ENCODE results near the gene SCUBE2.

SCUBE2 gene

GRCh38 chr11:9076046-9076445, 15.4 kb downstream of the SCUBE2 start:
- no CpG with 5 or more reads among the region's 3 CpGs for WGBS (ENCODE audit: extremely low coverage, insufficient coverage, insufficient read length)
- Histone ChIP-seq H3K9me3 (ENCODE audit: insufficient read depth, low read depth, low read length) (no peaks in the 10 kb centered on the region), H2BK5ac (ENCODE audit: low read depth, low read length, poor library complexity) (no peak overlapping the region), H3K4me1 (ENCODE audit: control insufficient read depth in 1 of 2, insufficient read depth in 2 of 2, low read length in 2 of 2) (no peaks in the 10 kb centered on the region), H3K23ac (ENCODE audit: low read length) (no peak overlapping the region), H4K91ac (ENCODE audit: low read depth, low read length) (no peak overlapping the region), H3K18ac (ENCODE audit: low read length) (no peak overlapping the region), H3K79me2 (ENCODE audit: control insufficient read depth, insufficient read depth, low read length, poor library complexity) (no peaks in the 10 kb centered on the region), H3K4me3 (ENCODE audit: low read depth, low read length) (no peak overlapping the region), H2AK5ac (ENCODE audit: low read length) (no peak overlapping the region), H4K8ac (ENCODE audit: low read depth, low read length) (no peak overlapping the region), H4K12ac (ENCODE audit: low read depth, low read length) (no peak overlapping the region), H3K14ac (ENCODE audit: low read length) (no peak overlapping the region), H2AFZ (ENCODE audit: insufficient read depth, low read length, poor library complexity) (no peak overlapping the region), H3K79me1 (ENCODE audit: low read length) (no peaks in the 10 kb centered on the region), H3K27ac (ENCODE audit: low read depth, low read length) (no peak overlapping the region), H3K36me3 (ENCODE audit: control insufficient read depth in 1 of 2, insufficient read depth in 2 of 2, low read length in 2 of 2) (no peaks in the 10 kb centered on the region), H3K4me2 (ENCODE audit: low read length) (no peak overlapping the region), H3K27me3 (ENCODE audit: insufficient read depth, low read length) (no peaks in the 10 kb centered on the region), H3K9ac (ENCODE audit: low read length) (no peak overlapping the region), H2BK12ac (ENCODE audit: low read length) (no peak overlapping the region), H2BK120ac (ENCODE audit: insufficient read depth, low read length, poor library complexity) (no peak overlapping the region), H3K4ac (ENCODE audit: low read depth, low read length) (no peak overlapping the region)
- DNase-seq: no peak

GRCh38 chr11:9075556-9075955, 15.8 kb downstream of the SCUBE2 start:
- Histone ChIP-seq H3K4ac (ENCODE audit: low read depth, low read length) (no peak overlapping the region), H3K14ac (ENCODE audit: low read length) (no peak overlapping the region), H3K4me1 (ENCODE audit: control insufficient read depth in 1 of 2, insufficient read depth in 2 of 2, low read length in 2 of 2) (no peaks in the 10 kb centered on the region), H3K4me3 (ENCODE audit: low read depth, low read length) (no peak overlapping the region), H3K27me3 (ENCODE audit: insufficient read depth, low read length) (no peaks in the 10 kb centered on the region), H3K4me2 (ENCODE audit: low read length) (no peak overlapping the region), H3K27ac (ENCODE audit: low read depth, low read length) (no peak overlapping the region), H3K9ac (ENCODE audit: low read length) (no peak overlapping the region), H3K18ac (ENCODE audit: low read length) (no peak overlapping the region), H3K36me3 (ENCODE audit: control insufficient read depth in 1 of 2, insufficient read depth in 2 of 2, low read length in 2 of 2) (no peaks in the 10 kb centered on the region), H4K91ac (ENCODE audit: low read depth, low read length) (no peak overlapping the region), H3K79me1 (ENCODE audit: low read length) (no peaks in the 10 kb centered on the region), H2AK5ac (ENCODE audit: low read length) (no peak overlapping the region), H2BK120ac (ENCODE audit: insufficient read depth, low read length, poor library complexity) (no peak overlapping the region), H2BK5ac (ENCODE audit: low read depth, low read length, poor library complexity) (no peak overlapping the region), H4K8ac (ENCODE audit: low read depth, low read length) (no peak overlapping the region), H2AFZ (ENCODE audit: insufficient read depth, low read length, poor library complexity) (no peak overlapping the region), H2BK12ac (ENCODE audit: low read length) (no peak overlapping the region), H3K23ac (ENCODE audit: low read length) (peak overlapping the region; percentile 21), H4K12ac (ENCODE audit: low read depth, low read length) (no peak overlapping the region), H3K9me3 (ENCODE audit: insufficient read depth, low read depth, low read length) (no peaks in the 10 kb centered on the region), H3K79me2 (ENCODE audit: control insufficient read depth, insufficient read depth, low read length, poor library complexity) (no peaks in the 10 kb centered on the region)
- WGBS (ENCODE audit: extremely low coverage, insufficient coverage, insufficient read length): no CpG with 5 or more reads among the region's 4 CpGs
- DNase-seq: no peak

- Histone ChIP-seq H4K12ac (ENCODE audit: low read depth, low read length) (no peak overlapping the region), H3K36me3 (ENCODE audit: control insufficient read depth in 1 of 2, insufficient read depth in 2 of 2, low read length in 2 of 2) (no peaks in the 10 kb centered on the region), H3K79me2 (ENCODE audit: control insufficient read depth, insufficient read depth, low read length, poor library complexity) (no peaks in the 10 kb centered on the region), H4K91ac (ENCODE audit: low read depth, low read length) (no peak overlapping the region), H3K27me3 (ENCODE audit: insufficient read depth, low read length) (no peaks in the 10 kb centered on the region), H3K4me3 (ENCODE audit: low read depth, low read length) (no peak overlapping the region), H2BK5ac (ENCODE audit: low read depth, low read length, poor library complexity) (no peak overlapping the region), H3K23ac (ENCODE audit: low read length) (no peak overlapping the region), H3K79me1 (ENCODE audit: low read length) (no peaks in the 10 kb centered on the region), H3K4ac (ENCODE audit: low read depth, low read length) (no peak overlapping the region), H3K9me3 (ENCODE audit: insufficient read depth, low read depth, low read length) (no peaks in the 10 kb centered on the region), H2AFZ (ENCODE audit: insufficient read depth, low read length, poor library complexity) (no peak overlapping the region), H3K18ac (ENCODE audit: low read length) (no peak overlapping the region), H3K9ac (ENCODE audit: low read length) (no peak overlapping the region), H3K4me2 (ENCODE audit: low read length) (no peak overlapping the region), H3K14ac (ENCODE audit: low read length) (no peak overlapping the region), H2BK12ac (ENCODE audit: low read length) (no peak overlapping the region), H4K8ac (ENCODE audit: low read depth, low read length) (no peak overlapping the region), H2AK5ac (ENCODE audit: low read length) (no peak overlapping the region), H3K4me1 (ENCODE audit: control insufficient read depth in 1 of 2, insufficient read depth in 2 of 2, low read length in 2 of 2) (no peaks in the 10 kb centered on the region), H2BK120ac (ENCODE audit: insufficient read depth, low read length, poor library complexity) (no peak overlapping the region), H3K27ac (ENCODE audit: low read depth, low read length) (no peak overlapping the region)
- no CpG with 5 or more reads among the region's 15 CpGs for WGBS (ENCODE audit: extremely low coverage, insufficient coverage, insufficient read length)
- peak; percentile 74 to 75 for DNase-seq
These were observed 16.9 kb downstream of the SCUBE2 start for GRCh38 chr11:9074338-9075029.

- Histone ChIP-seq H3K27me3 (ENCODE audit: insufficient read depth, low read length) (no peaks in the 10 kb centered on the region), H4K91ac (ENCODE audit: low read depth, low read length) (no peak overlapping the region), H3K4me3 (ENCODE audit: low read depth, low read length) (no peak overlapping the region), H3K14ac (ENCODE audit: low read length) (no peak overlapping the region), H3K9me3 (ENCODE audit: insufficient read depth, low read depth, low read length) (no peaks in the 10 kb centered on the region), H3K4me1 (ENCODE audit: control insufficient read depth in 1 of 2, insufficient read depth in 2 of 2, low read length in 2 of 2) (no peaks in the 10 kb centered on the region), H2BK12ac (ENCODE audit: low read length) (no peak overlapping the region), H4K8ac (ENCODE audit: low read depth, low read length) (no peak overlapping the region), H2BK120ac (ENCODE audit: insufficient read depth, low read length, poor library complexity) (no peak overlapping the region), H3K4me2 (ENCODE audit: low read length) (no peak overlapping the region), H3K9ac (ENCODE audit: low read length) (no peak overlapping the region), H2AFZ (ENCODE audit: insufficient read depth, low read length, poor library complexity) (no peak overlapping the region), H3K36me3 (ENCODE audit: control insufficient read depth in 1 of 2, insufficient read depth in 2 of 2, low read length in 2 of 2) (no peaks in the 10 kb centered on the region), H3K27ac (ENCODE audit: low read depth, low read length) (no peak overlapping the region), H2BK5ac (ENCODE audit: low read depth, low read length, poor library complexity) (no peak overlapping the region), H3K79me1 (ENCODE audit: low read length) (no peaks in the 10 kb centered on the region), H3K23ac (ENCODE audit: low read length) (no peak overlapping the region), H3K79me2 (ENCODE audit: control insufficient read depth, insufficient read depth, low read length, poor library complexity) (no peaks in the 10 kb centered on the region), H3K4ac (ENCODE audit: low read depth, low read length) (no peak overlapping the region), H2AK5ac (ENCODE audit: low read length) (no peak overlapping the region), H4K12ac (ENCODE audit: low read depth, low read length) (no peak overlapping the region), H3K18ac (ENCODE audit: low read length) (no peak overlapping the region)
- peak; percentile 84 to 86 for DNase-seq
- WGBS (ENCODE audit: extremely low coverage, insufficient coverage, insufficient read length): no CpG with 5 or more reads among the region's 6 CpGs
These were observed 17.8 kb downstream of the SCUBE2 start for GRCh38 chr11:9073466-9074225.
